NCI-H1105 (cell line): Measurements from ENCODE around the gene CYSRT1.
A peak's percentile ranks its signal among the peaks of the same experiment; 100 is the strongest.

Experiments
- DNase-seq: peaks from one replicate; lab custom pipeline; 2025; lab: John Stamatoyannopoulos, UW

The CYSRT1 gene, protein sequence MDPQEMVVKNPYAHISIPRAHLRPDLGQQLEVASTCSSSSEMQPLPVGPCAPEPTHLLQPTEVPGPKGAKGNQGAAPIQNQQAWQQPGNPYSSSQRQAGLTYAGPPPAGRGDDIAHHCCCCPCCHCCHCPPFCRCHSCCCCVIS

DNA sequence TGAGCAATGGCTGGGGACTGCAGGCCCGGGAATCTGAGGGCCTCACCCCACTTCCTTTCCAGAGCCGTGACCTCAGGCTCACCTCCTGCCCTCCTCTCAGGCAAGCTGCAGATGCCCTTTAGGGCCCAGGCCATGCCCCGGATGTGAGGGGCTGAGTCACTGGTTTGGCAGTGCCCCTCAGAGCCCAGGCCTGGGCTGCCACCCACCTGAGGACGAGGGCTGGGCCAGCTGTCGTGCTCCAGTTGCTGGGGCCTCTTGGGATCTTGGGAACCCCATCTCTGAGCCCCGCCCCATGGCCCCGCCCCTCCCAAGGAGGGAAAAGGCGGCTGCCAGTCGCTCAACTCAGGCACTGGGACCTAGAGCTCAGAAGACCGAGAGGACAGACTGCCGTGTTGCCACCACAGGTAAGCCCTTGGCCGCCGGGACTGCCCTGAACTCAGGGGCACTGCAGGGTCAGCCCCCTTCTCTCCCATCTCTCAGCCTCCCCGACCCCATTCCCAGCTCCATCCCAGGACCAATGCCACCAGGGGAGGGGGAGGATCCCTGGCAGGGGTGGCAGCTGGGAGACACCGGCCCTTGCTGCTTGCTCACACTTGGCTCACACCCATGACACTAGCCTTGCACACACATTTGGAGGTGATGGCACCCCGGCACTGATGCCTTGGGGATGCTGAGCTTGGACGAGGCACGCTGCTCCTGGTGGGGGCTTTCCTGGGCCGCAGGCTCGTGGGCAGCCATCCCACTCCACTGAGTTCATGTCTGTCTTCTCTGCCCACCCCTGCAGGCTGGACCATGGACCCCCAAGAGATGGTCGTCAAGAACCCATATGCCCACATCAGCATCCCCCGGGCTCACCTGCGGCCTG, at the start of gene CYSRT1:
Gene CYSRT1 (plus strand): TSS at position 345 of the 865 bp plus-strand sequence. CDS start 448 bp downstream, at position 793.
- no peak for DNase-seq

DNA sequence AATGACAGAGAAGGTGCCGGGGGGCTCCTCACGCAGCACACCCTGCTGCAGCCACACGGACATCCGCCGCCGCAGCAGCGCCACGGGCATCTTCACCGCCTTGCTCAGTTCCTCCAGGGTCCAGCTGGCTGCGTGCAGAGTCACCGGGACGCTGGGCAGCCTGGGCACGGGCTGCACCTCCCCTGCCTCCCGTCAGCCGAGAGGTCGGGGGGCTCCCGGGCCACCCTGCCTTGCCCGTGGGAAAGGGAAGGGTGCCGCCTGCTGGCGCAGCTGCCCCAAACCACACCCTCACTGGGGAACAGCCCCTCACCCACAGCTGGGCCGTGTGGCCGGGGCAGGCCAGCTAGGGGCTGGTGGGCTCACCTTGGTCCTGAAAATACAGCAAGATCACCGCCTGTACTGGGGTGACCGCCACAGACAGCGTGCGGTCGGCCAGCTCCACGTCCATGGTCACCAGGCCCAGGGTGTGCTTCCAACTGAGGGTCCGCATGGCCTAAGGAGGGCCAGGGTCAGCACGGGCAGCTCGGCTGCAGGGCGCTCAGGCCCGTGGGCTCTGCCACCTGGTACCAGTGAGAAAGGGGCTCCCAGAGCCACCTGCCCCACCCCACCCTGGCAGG, 49.5 kb upstream of the CYSRT1 start:
- no peak for DNase-seq

DNA sequence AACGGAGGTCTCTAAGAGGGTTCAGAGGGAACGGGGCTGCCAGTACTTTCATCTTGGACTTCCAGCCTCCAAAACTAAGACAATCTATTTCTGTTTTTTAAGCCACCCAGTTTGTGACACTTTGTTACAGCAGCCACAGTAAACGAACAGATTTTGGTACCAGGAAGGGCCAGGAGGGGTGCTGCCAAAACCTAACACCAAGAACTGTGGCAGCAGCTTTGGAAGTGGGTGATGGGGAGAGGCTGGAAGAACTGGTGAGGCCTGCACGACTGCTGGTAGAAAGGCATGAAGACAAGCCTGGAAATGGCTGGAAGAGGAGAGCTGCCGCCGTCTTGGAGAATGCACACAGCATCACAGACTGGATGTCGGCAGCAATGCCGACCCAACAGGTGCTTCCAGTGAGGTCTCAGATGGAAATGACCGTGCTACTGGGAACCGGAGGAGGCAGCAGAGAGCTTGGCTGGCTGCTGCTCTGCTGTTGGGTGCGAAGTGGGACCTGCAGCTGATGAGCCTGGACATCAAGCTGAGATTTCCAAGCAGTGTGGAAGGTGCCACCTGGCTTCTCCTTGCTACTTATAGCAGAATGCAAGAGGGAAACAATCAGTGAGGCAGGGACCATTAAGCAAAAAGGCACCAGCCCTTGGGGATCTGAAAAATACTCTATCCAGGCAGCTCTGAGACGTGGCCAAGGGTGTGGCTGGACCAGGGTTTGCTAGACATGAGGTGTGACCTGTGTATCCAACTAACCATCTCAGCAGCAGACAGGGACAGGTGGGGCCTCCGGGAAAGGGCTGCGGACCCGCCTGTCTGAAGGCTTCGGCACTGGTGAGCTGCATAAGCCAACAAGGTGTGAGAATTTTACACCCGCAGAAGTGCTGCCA, 48.4 kb upstream of the CYSRT1 start:
- DNase-seq: peak; percentile 43

GRCh38 chr9:137178201-137178938, 46.6 kb upstream of the CYSRT1 start:
- no peak for DNase-seq

DNA sequence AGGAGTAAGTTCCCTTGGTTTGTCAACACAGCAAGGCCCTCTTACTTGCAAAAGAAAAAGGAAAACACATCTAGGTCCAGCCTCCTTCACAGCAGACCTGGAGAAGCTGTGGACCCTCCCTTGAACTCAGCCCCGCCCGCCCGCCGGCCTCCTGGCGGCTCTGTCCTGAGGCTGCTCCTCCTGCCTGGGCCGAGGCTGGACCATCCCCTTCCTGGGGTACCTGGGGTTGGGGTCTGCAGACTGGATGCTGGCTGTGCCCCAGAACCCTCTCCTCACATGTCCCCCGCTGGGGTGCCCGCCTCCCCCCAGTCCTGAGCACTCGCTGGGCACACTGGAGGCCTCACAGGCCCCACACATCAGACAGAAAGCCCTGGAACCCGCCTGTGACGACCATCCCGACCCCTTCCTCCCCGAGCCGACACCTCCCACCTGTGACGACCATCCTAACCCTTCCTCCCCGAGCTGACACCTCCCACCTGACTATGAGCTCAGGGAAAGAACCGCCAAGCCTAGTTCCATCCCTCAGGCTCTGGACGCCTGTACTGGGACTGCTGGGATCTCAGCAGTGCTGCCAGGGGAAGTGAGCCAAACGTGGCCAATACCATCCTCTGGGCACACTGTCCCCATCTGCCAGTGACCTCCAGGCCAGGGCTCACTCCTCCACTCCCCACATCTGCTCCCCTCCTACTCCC, 45.9 kb upstream of the CYSRT1 start:
- no peak for DNase-seq

DNA sequence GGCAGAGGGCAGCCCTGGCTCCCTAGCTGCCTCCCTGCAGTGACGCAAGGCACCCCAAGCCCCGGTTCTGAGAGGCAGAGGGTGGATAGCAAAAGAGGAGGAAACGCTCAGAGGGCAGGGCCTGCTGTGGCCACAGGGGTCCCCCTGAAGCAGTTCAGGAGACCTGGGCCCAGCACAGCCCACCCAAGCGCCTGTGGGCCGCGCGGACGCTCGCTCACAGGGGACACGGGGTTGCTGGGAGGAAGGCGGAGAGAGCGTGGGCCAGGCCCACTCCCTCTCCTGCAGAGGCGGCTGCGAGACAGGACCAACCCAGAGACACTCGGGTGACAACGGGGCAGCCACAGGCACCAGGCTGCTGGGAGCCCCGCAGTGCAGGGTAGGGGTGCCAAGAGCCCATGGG, 45.2 kb upstream of the CYSRT1 start:
- no peak for DNase-seq

DNA sequence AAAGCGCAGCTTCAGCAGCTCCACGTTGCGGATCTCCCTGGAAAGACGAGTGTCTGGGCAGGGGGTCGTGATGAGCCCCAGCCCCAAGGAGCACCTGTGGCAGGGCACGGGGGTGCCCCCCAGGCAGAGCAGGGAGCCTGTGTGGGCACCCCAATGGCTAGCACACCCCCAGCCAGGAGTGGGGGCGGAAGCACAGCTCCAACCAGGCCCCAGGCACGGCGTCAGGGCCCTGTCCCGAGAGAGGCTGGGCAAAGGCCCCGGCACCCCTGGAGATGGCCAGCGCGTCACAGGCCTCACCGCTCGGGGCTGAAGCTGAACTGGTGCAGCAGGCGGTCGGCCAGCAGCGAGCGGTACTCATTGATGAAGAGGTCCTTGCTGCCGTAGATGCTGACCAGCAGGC, 44.5 kb upstream of the CYSRT1 start:
- no peak for DNase-seq

DNA sequence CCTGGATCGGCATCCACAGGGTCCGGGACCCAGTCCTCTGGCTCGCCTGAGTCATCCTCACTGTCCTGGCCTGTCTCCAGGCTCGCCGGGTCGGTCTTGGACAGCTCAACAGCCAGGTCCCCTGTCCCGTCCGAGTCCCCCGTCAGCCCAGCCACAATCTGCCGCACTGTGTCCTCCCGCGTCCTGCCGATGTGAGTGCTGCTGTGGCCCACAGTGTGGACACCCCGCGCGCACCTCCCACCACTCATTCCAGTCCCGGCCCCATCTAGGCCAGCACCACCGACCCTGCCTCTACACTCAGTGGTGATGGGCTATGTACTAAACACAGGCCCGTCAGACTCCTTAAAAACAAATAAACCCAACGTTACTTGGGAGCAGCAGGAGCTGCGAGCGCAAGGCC, 43.3 kb upstream of the CYSRT1 start:
- DNase-seq: no peak

GRCh38 chr9:137182836-137183235, 42.1 kb upstream of the CYSRT1 start:
- no peak for DNase-seq

GRCh38 chr9:137183980-137184595, 40.9 kb upstream of the CYSRT1 start:
- no peak for DNase-seq

- no peak for DNase-seq
These were observed 39.9 kb upstream of the CYSRT1 start for GRCh38 chr9:137184881-137185660.

DNA sequence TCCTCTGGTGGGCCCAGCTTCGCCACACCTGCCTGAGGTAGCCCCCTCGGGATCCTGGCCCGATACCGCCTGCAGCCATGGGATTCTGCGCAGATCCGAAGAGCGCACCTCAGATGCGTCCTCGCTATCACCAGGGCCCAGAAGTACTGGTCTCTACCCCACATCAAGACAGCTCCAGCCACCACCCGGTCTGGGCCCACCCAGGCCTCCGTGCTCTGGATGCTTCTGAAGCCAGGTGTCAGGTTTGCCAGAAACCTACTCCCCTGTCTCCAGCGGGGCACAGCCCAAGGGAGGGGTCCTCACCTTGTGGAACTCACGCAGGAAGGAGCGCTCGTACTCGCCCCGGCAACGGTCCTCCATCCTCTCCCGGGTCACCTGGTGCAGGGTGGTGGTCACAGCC, 39.1 kb upstream of the CYSRT1 start:
- DNase-seq: no peak

GRCh38 chr9:137186385-137186784, 38.6 kb upstream of the CYSRT1 start:
- no peak for DNase-seq

- no peak for DNase-seq
These were observed 37.6 kb upstream of the CYSRT1 start for GRCh38 chr9:137187386-137187785.

- no peak for DNase-seq
These were observed 36.9 kb upstream of the CYSRT1 start for GRCh38 chr9:137188086-137188489.

- peak; percentile 85 for DNase-seq
These were observed 36.3 kb upstream of the CYSRT1 start, which contains the start of the genes ANAPC2 and SSNA1 for GRCh38 chr9:137188490-137189296. ANAPC2 (minus strand) TSS chr9:137188560; CDS start chr9:137188532, 28 bp downstream. SSNA1 (plus strand) TSS chr9:137188676; CDS start chr9:137188727, 51 bp downstream.

- DNase-seq: no peak
These were observed 35.4 kb upstream of the CYSRT1 start for GRCh38 chr9:137189297-137190295.
